Stimulated activated CD8-positive, alpha-beta memory T cell treated with anti-CD3 and anti-CD28 coated beads, Interleukin-7, amount 100 ng/mL, for 4 hours (primary cell): ENCODE data around the gene LCN10.
"Not testable (repeated sequence)": the region's sequence is repeated elsewhere in the genome, so short reads cannot be mapped to it uniquely, and the experiment has no call there.

Source experiments
- DNase-seq, 2 donors: peaks; one replicate each; pipeline ENCODE4 v3.0.0-alpha.2; 2020; ENCODE audit warnings: low read depth in 2 of 2

The LCN10 gene

DNA sequence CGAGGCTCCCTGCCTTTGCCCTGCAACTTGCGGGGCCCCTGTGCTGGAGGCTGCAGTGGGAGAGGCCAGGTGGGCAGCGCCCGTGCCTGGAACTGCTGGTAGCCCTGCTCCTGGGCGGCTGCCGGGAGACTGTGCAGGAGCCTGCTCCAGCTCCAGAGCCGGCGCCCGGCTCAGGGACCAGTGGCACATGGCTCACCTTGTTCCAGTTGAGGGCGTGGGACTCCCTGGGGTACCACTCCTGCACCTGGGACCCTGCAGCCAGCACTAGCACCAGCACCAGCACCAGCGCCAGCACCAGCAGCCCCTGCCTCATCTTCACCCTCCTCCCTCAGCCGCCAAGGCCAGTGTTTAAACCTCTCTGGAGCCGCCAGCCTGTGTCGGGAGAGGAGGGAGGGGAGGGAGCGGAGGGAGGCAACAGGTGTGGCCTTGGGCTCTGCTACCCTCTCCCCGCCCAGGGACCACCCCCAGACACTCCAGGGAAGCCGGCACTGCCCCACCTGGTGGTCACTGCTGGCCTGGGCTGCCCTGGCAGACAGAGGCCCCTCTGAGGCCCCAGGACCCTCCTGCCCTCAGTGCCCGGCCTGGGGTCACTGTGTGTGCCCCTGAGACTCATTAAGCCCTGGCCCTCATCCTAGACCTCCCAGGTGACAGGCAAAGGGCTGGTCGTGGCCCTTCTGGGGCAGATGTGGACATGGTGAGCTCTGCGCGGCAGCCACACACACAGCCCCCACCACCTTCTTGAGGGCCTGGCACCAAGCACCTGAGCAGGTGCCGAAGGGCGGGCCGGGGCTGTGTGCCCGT lies at the start of gene LCN10:
LCN10 (minus strand) TSS at position 350 of the 801 bp plus-strand sequence; CDS start at position 313, 37 bp downstream.
- no peak for DNase-seq

GRCh38 chr9:136791516-136792276 lies 49.0 kb upstream of the LCN10 start:
- DNase-seq, result peak; percentile 43 to 46

- DNase-seq, result peak; percentile 99 to 100
Measured at GRCh38 chr9:136790640-136791515, 48.1 kb upstream of the LCN10 start, which contains the start of gene TMEM141. Gene TMEM141 (plus strand): TSS chr9:136791344. CDS start chr9:136791371, 27 bp downstream.

DNA sequence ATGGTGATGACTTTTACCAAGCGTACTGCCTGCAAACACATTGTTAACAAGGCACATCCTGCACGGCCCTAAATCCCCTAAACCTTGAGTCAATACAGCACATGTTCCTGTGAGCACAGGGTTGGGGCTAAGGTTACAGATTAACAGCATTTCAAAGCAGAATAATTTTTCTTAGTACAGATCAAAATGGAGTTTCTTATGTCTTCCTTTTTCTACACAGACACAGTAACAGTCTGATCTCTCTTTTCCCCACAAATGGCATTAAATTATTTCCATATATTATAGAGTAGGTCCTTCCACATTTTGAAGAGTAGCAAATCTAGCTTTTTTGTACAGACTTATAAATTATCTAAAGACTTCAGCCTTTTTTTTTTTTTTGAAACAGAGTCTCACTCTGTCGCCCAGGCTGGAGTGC lies 46.8 kb upstream of the LCN10 start:
- DNase-seq, result no peak

DNA sequence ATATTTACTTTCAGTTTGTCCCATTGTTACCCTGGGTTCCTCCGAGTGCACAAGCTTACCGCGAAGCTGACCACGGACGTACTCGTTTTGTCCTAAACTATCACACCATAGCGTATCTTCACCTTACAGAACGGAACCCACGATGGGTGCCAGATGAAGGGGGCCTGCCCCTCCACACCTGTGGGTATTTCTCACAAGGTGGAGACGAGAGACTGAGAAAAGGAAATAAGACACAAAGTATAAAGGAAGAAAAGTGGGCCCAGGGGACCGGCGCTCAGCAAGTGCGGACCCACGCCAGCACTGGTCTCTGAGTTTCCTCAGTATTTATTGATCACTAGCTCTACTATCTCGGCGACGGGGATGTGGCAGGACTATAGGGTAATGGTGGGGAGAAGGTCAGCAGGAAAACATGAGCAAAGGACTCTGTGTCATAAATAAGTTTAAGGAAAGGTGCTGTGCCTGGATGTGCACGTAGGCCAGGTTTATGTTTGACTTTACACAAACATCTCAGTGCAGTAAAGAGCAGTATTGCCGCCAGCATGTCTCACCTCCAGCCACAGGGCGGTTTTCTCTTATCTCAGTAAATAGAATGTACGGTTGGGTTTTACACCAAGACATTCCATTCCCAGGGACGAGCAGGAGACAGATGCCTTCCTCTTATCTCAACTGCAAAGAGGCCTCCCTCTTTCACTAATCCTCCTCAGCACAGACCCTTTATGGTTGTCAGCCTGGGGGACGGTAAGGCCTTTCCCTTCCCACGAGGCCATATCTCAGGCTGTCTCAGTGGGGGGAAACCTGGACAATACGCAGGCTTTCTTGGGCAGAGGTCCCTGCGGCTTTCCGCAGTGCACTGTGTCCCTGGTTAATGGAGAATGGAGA lies 46.1 kb upstream of the LCN10 start:
- not testable (repeated sequence) for DNase-seq

DNA sequence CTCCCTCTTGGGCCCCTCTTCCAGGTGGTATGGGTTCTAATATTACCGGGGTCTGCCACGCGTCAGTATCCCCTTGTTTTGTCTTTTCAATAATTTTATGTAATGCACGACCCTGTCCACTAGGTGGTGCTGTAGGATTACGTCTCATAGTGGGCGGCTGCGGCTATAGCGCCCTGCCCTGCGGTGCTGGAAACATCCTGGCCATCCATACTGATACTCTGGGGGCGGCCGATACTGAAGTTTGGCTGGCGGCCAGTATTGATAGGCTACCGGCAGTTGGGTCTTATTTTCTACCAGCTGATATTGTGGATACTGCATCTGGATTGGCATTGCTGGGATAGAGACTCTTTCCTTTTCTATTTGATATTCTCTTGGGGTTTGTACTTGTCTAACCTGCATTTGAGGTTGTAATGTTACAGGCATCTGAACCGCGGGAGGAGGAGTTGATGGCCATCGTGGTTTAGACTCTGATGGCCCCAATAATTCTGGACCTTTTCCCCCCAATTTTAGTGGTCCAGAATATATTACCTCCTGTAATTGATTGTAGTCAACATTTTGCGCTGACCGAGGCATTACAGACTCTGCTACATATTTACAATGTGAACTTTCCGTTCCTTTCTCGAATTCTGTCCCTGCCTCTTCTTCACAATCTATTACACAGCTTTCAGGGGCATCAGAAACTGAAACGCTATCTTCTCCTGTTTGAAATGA lies 45.1 kb upstream of the LCN10 start:
- peak; percentile 42 to 56 for DNase-seq

- DNase-seq, result not testable (repeated sequence)
Measured at GRCh38 chr9:136786983-136787382, 44.2 kb upstream of the LCN10 start.

GRCh38 chr9:136786451-136786850 lies 43.7 kb upstream of the LCN10 start:
- DNase-seq, result no peak

GRCh38 chr9:136785565-136786355 lies 43.0 kb upstream of the LCN10 start:
- DNase-seq, result not testable (repeated sequence)

- no peak for DNase-seq
Measured at GRCh38 chr9:136784997-136785361, 42.2 kb upstream of the LCN10 start.

- no peak for DNase-seq
Measured at GRCh38 chr9:136784249-136784996, 41.7 kb upstream of the LCN10 start.

DNA sequence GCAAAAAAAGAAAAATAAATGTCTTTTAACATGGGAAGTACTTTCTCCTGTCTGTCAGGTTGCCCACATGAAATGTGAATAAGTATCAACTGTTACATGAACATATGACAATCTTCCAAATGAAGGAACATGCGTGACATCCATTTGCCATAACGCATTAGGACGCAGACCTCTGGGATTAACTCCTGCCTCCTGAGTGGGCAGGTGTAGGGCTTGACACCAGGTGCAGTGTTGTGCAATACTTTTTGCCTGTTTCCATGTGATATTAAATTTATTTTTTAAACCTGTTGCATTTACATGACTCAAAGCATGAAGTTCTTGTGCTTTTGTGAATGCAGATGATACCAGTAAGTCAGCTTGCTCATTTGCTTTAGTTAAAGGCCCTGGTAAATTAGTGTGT lies 39.7 kb upstream of the LCN10 start:
- DNase-seq, result no peak

- no peak for DNase-seq
Measured at GRCh38 chr9:136779808-136780207, 37.1 kb upstream of the LCN10 start.

DNA sequence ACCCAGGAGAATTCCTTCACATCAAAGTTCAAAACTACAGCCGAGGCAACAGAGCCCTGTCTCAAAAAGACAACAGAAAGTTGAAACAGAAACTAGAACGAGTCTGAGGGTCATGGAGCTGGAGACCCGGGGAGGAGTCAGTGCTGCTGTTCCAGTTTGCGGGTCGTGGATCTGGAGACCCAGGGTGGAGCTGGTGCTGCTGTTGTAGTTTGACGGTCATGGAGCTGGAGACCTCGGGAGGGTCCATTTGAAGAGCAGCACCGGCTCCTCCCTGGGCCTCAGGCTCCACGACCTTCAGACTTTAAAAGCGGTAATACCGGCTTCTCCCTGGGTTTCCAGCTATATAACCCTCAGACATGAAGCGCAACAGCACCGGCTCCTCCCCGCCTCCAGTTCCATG lies 34.6 kb upstream of the LCN10 start:
- DNase-seq, result no peak

GRCh38 chr9:136776947-136777346 lies 34.2 kb upstream of the LCN10 start:
- DNase-seq, result no peak

- no peak for DNase-seq
Measured at GRCh38 chr9:136775191-136775590, 32.5 kb upstream of the LCN10 start.

GRCh38 chr9:136774416-136775045 lies 31.8 kb upstream of the LCN10 start:
- DNase-seq, result no peak

DNA sequence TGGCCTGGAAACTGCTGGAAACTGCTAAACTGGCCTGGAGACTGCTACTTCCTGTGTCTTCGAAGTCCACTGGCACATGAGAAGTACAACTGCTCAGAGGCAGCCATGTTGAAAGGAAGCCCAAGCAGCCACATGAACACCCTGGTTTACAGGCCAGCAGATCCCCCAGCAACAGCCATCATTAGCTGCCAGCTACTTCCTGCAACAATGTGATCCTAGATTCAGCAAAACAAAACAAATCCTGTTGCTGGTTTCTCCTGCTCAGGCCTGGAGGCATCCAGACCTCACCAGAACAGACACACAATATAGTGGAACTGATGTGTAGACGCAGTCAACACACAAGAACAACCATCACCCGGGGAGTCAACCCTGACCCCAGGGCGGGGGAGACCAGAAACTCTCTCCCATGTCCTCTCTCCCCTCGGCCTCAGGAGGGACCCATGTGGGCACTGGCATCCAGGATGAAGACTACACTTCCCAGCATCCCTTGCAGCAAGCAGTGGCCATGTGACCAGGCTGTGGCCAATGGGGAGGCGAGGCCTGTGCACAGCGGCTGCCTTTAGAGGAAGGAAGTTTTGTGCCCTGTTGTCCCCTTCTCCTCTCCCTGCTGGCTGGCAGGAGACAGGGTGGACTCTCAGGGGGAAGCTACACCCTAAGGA lies 30.8 kb upstream of the LCN10 start:
- no peak for DNase-seq
